Measurements from ENCODE around the gene CCN5. TPM values are rescaled to one million over a fixed set of nuclear protein-coding genes. Genes with fewer than 3 reads are reported as not detected.

Gene CCN5
- total and polyA plus RNA-seq, 2 of the 8 experiments (the other 6 are each of a cell fraction or from before 2014, with no cell fraction given): not detected

GRCh38 chr20:44731657-44732056 is 16.5 kb downstream of the CCN5 start:
- no peak overlapping the region for H3K9ac ChIP-seq (replicated peaks in 1 of 4; ENCODE audit: extremely low read depth in 1 of 4, low read depth in 3 of 4, low read length in 3 of 4)
- no peak overlapping the region for H3K4me2 ChIP-seq (ENCODE audit: insufficient read depth in 1 of 2, low read depth in 2 of 2, low read length in 2 of 2)
- CTCF ChIA-PET (ENCODE audit: partially characterized antibody): interaction anchor here (0.6 to 20.4 kb wide), 17 partner anchors 9 to 350 kb away, joined by 3 to 180 read pairs (median 5); partner anchors contain the start of gene CCN5
- FAIRE-seq (no peak), DNase-seq (ENCODE audit: low read depth in 1 of 2, low spot score in 2 of 2) (no peak)
- H4K5ac ChIP-seq (ENCODE audit: insufficient read length, low read depth, low read length): no peak overlapping the region
- H3K4me3 ChIP-seq (ENCODE audit: extremely low read depth in 1 of 4, insufficient read depth in 2 of 4, low read depth in 3 of 4, low read length in 4 of 4): no peak overlapping the region
- no peak overlapping the region for H2BK20ac ChIP-seq (ENCODE audit: low read length)
- H3K27ac ChIP-seq (ENCODE audit: low read depth, low read length): no peak overlapping the region
- H3K14ac ChIP-seq (ENCODE audit: insufficient read length): no peak overlapping the region
- H3K36me3 ChIP-seq (ENCODE audit: control insufficient read depth in 2 of 4, insufficient read depth in 4 of 4, low read length in 3 of 4): no peaks in the 10 kb centered on the region
- no peak overlapping the region for H2BK12ac ChIP-seq (ENCODE audit: low read depth, low read length)
- H4K91ac ChIP-seq (replicated peaks; ENCODE audit: insufficient read length, low read length): no peak overlapping the region
- H3K79me2 ChIP-seq (ENCODE audit: control insufficient read depth in 1 of 2, insufficient read depth in 2 of 2, low read length in 2 of 2): no peaks in the 10 kb centered on the region
- POLR2A ChIA-PET (ENCODE audit: partially characterized antibody): interaction anchor here (1.0 to 3.6 kb wide), 2 partner anchors 10 to 48 kb away, joined by 3 to 12 read pairs; no protein-coding TSS in a partner anchor
- H3K79me1 ChIP-seq (ENCODE audit: low read depth, low read length): no peaks in the 10 kb centered on the region
- H2BK15ac ChIP-seq (ENCODE audit: low read length): no peak overlapping the region
- no peak overlapping the region for H3K4ac ChIP-seq (replicated peaks; ENCODE audit: insufficient read length, low read depth, low read length)
- no peaks in the 10 kb centered on the region for H3K23me2 ChIP-seq (ENCODE audit: low read depth, low read length)
- peaks cover 7 to 19% (median 14%) of the 10 kb centered on the region in 4 experiments for H3K4me1 ChIP-seq (replicated peaks in 1 of 4; ENCODE audit: control insufficient read depth in 3 of 4, insufficient read depth in 4 of 4, low read length in 3 of 4)
- H4K20me1 ChIP-seq (replicated peaks in 1 of 2; ENCODE audit: control insufficient read depth in 1 of 2, insufficient read depth in 2 of 2, low read length in 2 of 2): no peaks in the 10 kb centered on the region
- H2BK5ac ChIP-seq (ENCODE audit: low read depth, low read length): no peak overlapping the region
- 85% methylated on average over 8 of the region's 8 CpGs; no CpG with 5 or more reads in 1 of the 2 experiments for WGBS, 2 experiments (ENCODE audit: extremely low coverage in 1 of 2, insufficient coverage in 1 of 2, insufficient read length in 1 of 2, insufficient replicate concordance in 2 of 2, low coverage in 1 of 2, low lambda C conversion rate in 2 of 2, missing lambda C conversion rate in 1 of 2)
- no peak overlapping the region for H3K23ac ChIP-seq (ENCODE audit: insufficient read length)
- no peak overlapping the region for H2AK5ac ChIP-seq (ENCODE audit: low read depth, low read length)
- no peak overlapping the region for H2AFZ ChIP-seq (ENCODE audit: low read length)
- no peaks in the 10 kb centered on the region; a peak in 1 of 4 replicates for H3K9me3 ChIP-seq (ENCODE audit: insufficient read depth in 2 of 2, low read depth in 1 of 2, low read length in 1 of 2)
- H3K27me3 ChIP-seq (replicated peaks in 1 of 4; ENCODE audit: control insufficient read depth in 3 of 4, extremely low read depth in 1 of 4, insufficient read depth in 3 of 4, low read length in 3 of 4): no peaks in the 10 kb centered on the region
- H2BK120ac ChIP-seq (replicated peaks; ENCODE audit: low read depth, low read length): no peak overlapping the region
- no peak overlapping the region for H3K18ac ChIP-seq (ENCODE audit: extremely low read depth, low read length)
- no peak overlapping the region for H4K8ac ChIP-seq (ENCODE audit: extremely low read depth, insufficient read depth, low read length)
- no peak overlapping the region for H3K56ac ChIP-seq (replicated peaks; ENCODE audit: insufficient read length, low read depth, low read length)
- TF ChIP-seq ZNF274 (IDR thresholded peaks at IDR 0.05; ENCODE audit: borderline replicate concordance, extremely low read depth, low read length) (no peak), SIN3A (conservative IDR thresholded peaks at IDR 0.05 in 1 of 2, IDR thresholded peaks at IDR 0.05 in 1 of 2; ENCODE audit: low read depth in 1 of 2, low read length in 2 of 2) (no peak), SP2 (IDR thresholded peaks at IDR 0.05; ENCODE audit: low read length) (no peak), CTBP2 (IDR thresholded peaks at IDR 0.05; ENCODE audit: borderline replicate concordance, insufficient read depth, insufficient read length, low read length) (no peak), SAP30 (IDR thresholded peaks at IDR 0.05; ENCODE audit: insufficient read depth, insufficient replicate concordance, low read length) (no peak), HDAC6 (IDR thresholded peaks at IDR 0.05; ENCODE audit: low read depth, low read length) (no peak), RFX5 (IDR thresholded peaks at IDR 0.05; ENCODE audit: borderline replicate concordance, low read depth, low read length) (no peak), CHD2 (IDR thresholded peaks at IDR 0.05; ENCODE audit: low read length) (no peak), SIX5 (IDR thresholded peaks at IDR 0.05; ENCODE audit: low read depth, low read length) (no peak), JUN (IDR thresholded peaks at IDR 0.05; ENCODE audit: low read depth, low read length) (no peak), CTCF (IDR thresholded peaks at IDR 0.05; ENCODE audit: control extremely low read depth in 1 of 3, insufficient read depth in 1 of 3, low read depth in 1 of 3, low read length in 3 of 3) (no peak)

Measured in H1 (cell line).